Kidney (tissue), 14 donors: ENCODE measurements around the gene SP6. TPM values are rescaled to one million over a fixed set of nuclear protein-coding genes. Genes with fewer than 3 reads are reported as not detected.

Experiments
- DNase-seq, 5 donors: peaks; one replicate each; pipeline ENCODE4 v3.0.0-alpha.2; 2013 to 2020
- FAIRE-seq: peaks from 2 replicates; lab custom pipeline; 2012; peaks lifted over from hg19 to GRCh38; lab: Jason Lieb, UNC
- H3K27ac ChIP-seq, 2 donors: one replicate each; pipeline ENCODE4 v1.7.0; 2013; ENCODE audit warnings: low read depth in 2 of 2, low read length in 2 of 2, inconsistent platforms in 1 of 2
- H3K27me3 ChIP-seq: one replicate; pipeline ENCODE4 v1.7.1; 2013; ENCODE audit warnings: low read length, inconsistent platforms; ENCODE audit not compliant: control insufficient read depth, insufficient read depth
- H3K36me3 ChIP-seq, 3 donors: one replicate each; pipeline versions ENCODE4 v1.7.0 to v1.7.1; 2013; ENCODE audit warnings: low read length in 3 of 3, control low read depth in 1 of 3, inconsistent platforms in 1 of 3; ENCODE audit not compliant: insufficient read depth in 3 of 3, control insufficient read depth in 2 of 3
- H3K4me1 ChIP-seq, 3 donors: one replicate each; pipeline versions ENCODE4 v1.7.0 to v1.7.1; 2013; ENCODE audit warnings: low read length in 3 of 3, inconsistent platforms in 1 of 3, low read depth in 1 of 3; ENCODE audit not compliant: control insufficient read depth in 2 of 3, insufficient read depth in 2 of 3
- H3K4me3 ChIP-seq, 3 donors: one replicate each; pipeline versions ENCODE4 v1.7.0 to v1.8.1; 2013; ENCODE audit warnings: low read length in 3 of 3, control low read depth in 1 of 3, inconsistent platforms in 1 of 3
- H3K9ac ChIP-seq, 3 donors: one replicate each; pipeline versions ENCODE4 v1.7.0 to v1.7.1; 2013; ENCODE audit warnings: low read length in 3 of 3, control low read depth in 1 of 3, inconsistent platforms in 1 of 3
- H3K9me3 ChIP-seq, 3 donors: one replicate each; pipeline versions ENCODE4 v1.7.0 to v1.7.1; 2013; ENCODE audit warnings: low read length in 3 of 3, control low read depth in 1 of 3, inconsistent platforms in 1 of 3; ENCODE audit not compliant: control insufficient read depth in 2 of 3, insufficient read depth in 1 of 3
- intact Hi-C: fragments of 100-400 bp; cut with DNase I; formaldehyde crosslinking; loops from one replicate; pipeline ENCODE4 v1.11.1; 2022
- polyA plus RNA-seq: library from polyadenylated mRNA; stranded (reverse); fragments of 350-450 nt; fragmentation: Illumina TruSeq; extraction: RNeasy Lipid Tissue Mini Kit (QIAGEN cat#74804); gene quantifications from one replicate; pipeline ENCODE4 v1.2.3, GENCODE V29; 2014; ENCODE audit warnings: low read depth, low replicate concordance; ENCODE audit not compliant: insufficient read depth
- total RNA-seq: library from RNA; stranded (reverse); fragmentation: NEBNext Ultra II Directional; extraction: Animal tissue kit (Norgen Biotek cat#: 25700); gene quantifications from one replicate; pipeline ENCODE4 v1.2.1, GENCODE V29; 2021
- TF ChIP-seq, protein P1 (sequence below): IDR thresholded peaks from 3 replicates; pipeline ENCODE4 v1.5.1; 2012; ENCODE audit warnings: mild to moderate bottlenecking, moderate library complexity, borderline replicate concordance; ENCODE audit not compliant: insufficient read depth; ENCODE audit errors: extremely low read depth
- donor health status: control.
- donor health status: control.
- donor health status: control.
- donor health status: control.
- donor health status: control.
- donor health status: DM: yes; HTN: yes; CAD: no.
- donor health status: Normal renal cell carcinoma (clear cell type).

Gene SP6
- total and polyA plus RNA-seq, 2 donors from 2014 or later = 0.86 to 2.0 TPM

- H3K27me3 ChIP-seq = no peaks in the 10 kb centered on the region
- H3K27ac ChIP-seq = no peak overlapping the region
- H3K4me1 ChIP-seq = peaks cover 0 to 10% (median 0%) of the 10 kb centered on the region in 3 donors
- peak overlapping the region; percentile 79 to 93 (median 86) for H3K4me3 ChIP-seq
- no peak for DNase-seq
- no peaks in the 10 kb centered on the region for H3K9me3 ChIP-seq
- intact Hi-C loops = no loop called here
- FAIRE-seq = no peak
- H3K36me3 ChIP-seq = peaks cover 2 to 29% (median 16%) of the 10 kb centered on the region in 3 donors
- H3K9ac ChIP-seq = peak overlapping the region; percentile 35 to 84 (median 75)
- TF ChIP-seq, protein P1, sequence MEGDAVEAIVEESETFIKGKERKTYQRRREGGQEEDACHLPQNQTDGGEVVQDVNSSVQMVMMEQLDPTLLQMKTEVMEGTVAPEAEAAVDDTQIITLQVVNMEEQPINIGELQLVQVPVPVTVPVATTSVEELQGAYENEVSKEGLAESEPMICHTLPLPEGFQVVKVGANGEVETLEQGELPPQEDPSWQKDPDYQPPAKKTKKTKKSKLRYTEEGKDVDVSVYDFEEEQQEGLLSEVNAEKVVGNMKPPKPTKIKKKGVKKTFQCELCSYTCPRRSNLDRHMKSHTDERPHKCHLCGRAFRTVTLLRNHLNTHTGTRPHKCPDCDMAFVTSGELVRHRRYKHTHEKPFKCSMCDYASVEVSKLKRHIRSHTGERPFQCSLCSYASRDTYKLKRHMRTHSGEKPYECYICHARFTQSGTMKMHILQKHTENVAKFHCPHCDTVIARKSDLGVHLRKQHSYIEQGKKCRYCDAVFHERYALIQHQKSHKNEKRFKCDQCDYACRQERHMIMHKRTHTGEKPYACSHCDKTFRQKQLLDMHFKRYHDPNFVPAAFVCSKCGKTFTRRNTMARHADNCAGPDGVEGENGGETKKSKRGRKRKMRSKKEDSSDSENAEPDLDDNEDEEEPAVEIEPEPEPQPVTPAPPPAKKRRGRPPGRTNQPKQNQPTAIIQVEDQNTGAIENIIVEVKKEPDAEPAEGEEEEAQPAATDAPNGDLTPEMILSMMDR = no peak
Observed at GRCh38 chr17:47821031-47821423, 29.9 kb downstream of the SP6 start.

DNA sequence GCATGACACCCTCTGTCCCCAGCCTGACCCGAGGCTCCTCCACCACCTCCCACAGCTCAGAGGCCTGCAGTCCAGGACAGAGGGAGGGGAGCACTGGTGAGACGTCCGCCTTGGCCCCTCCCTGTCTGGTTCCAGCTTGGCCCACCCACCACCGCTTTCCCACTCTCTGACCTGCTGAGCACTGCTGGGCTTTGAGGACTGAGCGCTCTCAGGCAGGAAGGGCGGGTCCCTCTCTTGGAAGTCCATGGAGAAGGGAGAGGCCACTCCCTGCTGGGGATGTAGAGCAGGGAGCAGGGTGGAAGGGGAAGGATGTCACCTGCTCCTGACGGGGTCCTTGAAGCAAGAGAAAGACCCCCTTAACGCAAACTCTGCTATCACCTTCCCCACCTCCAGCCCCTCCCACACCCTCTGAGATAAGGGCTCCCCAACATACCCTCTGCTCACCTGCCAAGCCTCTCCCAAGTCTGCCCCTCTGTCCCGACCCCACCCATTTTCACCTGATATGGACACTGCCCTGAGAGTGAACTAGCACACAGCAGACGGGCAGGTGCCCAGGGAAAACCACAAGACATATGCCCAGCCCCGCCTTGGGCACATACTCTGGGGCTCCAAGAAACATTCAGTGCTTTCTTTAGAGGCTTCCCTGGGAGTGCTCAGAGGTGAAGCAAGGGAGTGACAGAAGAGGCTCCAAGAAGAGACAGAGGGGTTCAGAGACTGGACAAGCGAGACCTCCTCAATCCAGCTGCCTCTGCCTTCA, 30.8 kb downstream of the SP6 start:
- peak in 1 of 5 donors; percentile 69 for DNase-seq
- no peak for FAIRE-seq
- H3K36me3 ChIP-seq = peaks cover 2 to 30% (median 12%) of the 10 kb centered on the region in 3 donors

DNA sequence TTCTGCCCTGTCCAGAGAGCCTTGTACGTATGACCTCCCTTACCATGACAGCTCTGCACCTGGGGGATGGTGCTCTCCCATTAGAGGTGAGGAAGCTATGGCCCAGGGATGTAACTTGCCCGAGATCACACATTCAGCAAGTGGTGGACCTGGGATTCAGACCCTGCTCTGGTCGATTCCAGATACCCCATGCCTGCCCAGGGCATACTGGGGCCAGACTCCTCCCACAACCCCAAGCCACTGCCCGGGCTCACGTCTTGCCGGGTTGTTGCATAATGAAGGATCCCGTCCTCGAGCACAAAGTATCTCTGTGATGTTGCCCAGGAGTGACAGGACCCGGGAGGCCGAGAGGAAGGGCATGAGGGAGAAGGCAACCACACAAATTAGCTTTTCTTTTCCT, 31.5 kb downstream of the SP6 start:
- H3K4me3 ChIP-seq = no peak overlapping the region

More for the DNA sequence above, 30.8 kb downstream of the SP6 start:
- Histone ChIP-seq H3K4me3 (no peak overlapping the region), H3K27me3 (no peaks in the 10 kb centered on the region), H3K27ac (no peak overlapping the region), H3K4me1 (peaks cover 0 to 10% (median 0%) of the 10 kb centered on the region in 3 donors), H3K9me3 (no peaks in the 10 kb centered on the region), H3K9ac (peak overlapping the region in 1 of 3 donors; percentile 84)
- intact Hi-C loops = no loop called here
- TF ChIP-seq, protein P1 = no peak

More for the DNA sequence above, 31.5 kb downstream of the SP6 start:
- TF ChIP-seq, protein P1 = no peak
- no peak for FAIRE-seq
- peaks cover 0 to 10% (median 0%) of the 10 kb centered on the region in 3 donors for H3K4me1 ChIP-seq
- intact Hi-C loops = no loop called here
- H3K36me3 ChIP-seq = peaks cover 2 to 29% (median 12%) of the 10 kb centered on the region in 3 donors
- no peak overlapping the region for H3K27ac ChIP-seq
- no peaks in the 10 kb centered on the region for H3K9me3 ChIP-seq
- no peaks in the 10 kb centered on the region for H3K27me3 ChIP-seq
- peak in 1 of 5 donors; percentile 48 for DNase-seq
- H3K9ac ChIP-seq = no peak overlapping the region
